NCI-H748 (cell line): Measurements from ENCODE around the gene GDF2.

ENCODE experiments used
- DNase-seq: peaks from one replicate; lab custom pipeline; 2025; ENCODE audit not compliant: unreplicated experiment; lab: John Stamatoyannopoulos, UW

GDF2 gene

GRCh38 chr10:47322300-47323061, at the start of gene GDF2:
TSS of gene GDF2 (plus strand) at chr10:47322454. CDS start at chr10:47322669, 215 bp downstream.
- DNase-seq, result no peak

DNA sequence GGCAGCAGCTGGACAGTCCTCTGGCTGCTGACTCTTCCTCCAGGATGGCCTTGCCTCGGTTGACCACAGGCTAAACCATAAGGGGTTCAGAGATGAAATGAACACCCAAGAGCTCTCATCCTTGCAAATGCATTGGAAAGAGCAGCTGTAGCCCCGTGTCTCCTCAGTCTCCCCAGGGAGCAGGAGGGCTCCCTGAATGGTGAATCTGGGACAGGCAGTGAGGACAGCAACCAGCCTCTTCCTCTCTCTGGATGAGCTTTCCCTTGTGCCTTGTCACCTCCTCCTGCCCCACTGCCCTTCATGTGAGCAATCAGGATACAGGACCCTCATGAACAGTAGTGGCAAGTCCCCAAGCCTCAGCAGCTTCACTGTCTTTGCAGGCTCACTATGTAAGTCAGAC, 46.2 kb upstream of the GDF2 start:
- no peak for DNase-seq

DNA sequence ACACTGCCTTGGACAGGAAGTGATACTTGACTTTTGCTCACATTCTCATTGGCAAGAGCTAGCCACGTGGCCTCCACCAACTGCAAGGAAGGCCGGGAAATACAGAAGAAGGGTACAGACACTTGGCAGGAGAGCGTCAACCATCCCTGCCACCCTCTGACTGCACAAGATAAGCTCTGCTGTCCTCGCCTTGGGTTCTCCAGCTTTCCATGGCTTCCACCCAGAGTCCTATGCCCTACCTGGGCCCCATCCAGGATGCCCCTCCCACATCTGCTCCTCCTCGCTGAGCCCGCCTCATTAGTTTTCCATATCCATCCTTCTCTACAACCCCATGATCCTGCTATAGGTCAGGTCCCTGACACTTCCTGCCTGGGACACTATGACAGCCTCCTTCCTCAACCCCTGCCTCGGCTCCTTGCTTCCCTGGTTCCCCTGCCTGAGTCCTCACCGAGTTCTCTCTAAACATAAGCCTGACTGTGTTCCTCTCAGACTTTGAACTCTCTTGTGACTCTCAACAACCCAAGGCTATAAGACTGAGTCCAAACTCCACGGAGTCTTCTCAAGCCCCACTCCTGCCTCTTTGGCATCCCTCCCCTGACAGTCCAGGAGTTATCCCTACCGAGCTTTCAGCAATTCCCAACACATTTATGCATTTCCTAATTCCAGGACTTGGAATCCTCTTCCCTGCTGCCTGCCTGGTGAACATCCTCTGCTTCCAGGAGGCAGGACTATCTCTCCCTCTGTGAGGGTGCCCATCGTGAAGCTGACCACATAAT, 45.5 kb upstream of the GDF2 start:
- DNase-seq, result no peak

- DNase-seq, result no peak
Measured at GRCh38 chr10:47277352-47278151, 44.7 kb upstream of the GDF2 start.

- no peak for DNase-seq
Measured at GRCh38 chr10:47278152-47278473, 44.1 kb upstream of the GDF2 start.

- no peak for DNase-seq
Measured at GRCh38 chr10:47278720-47279119, 43.5 kb upstream of the GDF2 start.

DNA sequence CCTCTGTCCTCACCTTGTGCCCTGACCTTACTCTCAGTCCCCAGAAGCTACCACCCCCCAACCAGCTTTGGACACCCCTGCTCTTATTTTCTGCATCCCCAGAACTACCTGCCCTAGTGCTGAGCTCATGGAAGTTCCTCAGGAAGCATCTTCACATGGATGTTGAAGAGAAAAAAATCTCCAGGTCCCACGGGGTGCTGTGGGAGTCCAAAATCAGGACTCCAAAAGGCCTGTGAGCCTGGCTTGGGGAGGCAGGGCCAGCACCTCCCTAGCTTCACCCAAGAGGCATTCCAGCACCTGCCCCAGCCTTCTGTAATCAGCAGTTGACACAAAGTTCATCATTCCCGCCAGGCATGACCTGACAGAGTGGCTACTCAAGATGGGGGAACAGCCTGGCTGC, 43.0 kb upstream of the GDF2 start:
- no peak for DNase-seq

DNA sequence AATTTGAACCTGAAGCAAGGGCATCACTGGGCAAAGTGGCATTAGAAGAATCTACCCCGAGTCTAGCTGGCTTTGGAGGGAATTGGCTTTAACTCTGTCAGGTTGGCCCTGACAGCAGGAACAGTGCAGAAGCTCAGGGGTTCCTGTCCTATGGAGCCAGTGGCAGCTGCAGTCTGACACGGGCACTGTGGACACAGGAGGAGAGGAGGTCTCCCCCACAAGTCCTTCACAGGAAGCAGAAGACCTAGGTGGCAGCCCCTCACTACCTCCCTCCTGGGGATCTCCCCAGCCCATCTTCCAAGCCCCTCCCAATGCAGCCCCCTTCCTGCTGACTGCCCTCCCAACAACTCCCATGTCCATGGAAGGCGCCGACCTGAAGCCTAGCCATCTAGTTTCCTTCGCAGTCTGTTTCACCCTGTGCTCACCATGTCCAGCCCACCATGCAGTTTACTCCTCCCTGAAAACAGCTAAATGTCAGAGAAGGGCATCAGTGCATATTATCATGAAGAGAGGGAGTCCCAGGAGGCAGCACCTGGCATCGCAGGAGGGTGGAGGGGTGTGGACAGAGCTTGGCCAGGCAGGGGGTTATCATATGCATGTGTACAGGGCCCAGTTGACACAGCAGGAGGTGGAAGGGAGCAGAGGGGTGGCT, 40.1 kb upstream of the GDF2 start:
- no peak for DNase-seq

DNA sequence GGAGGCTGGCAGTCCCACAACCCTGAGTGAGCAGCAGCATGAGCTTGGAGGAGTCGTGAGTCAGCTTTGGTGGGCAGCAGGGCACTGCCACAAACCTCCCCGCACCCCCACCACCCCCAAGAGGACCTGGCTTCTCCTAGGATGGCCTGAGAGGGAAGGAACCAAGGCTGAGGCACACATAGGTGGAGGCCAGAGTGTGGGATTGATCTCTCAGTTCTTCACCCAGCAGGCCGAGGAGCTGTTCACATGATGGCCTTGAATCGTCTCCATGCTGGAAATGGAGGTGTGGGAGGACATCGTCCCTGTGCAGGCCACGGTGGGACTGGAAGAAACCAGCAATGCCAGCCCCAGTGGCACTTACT, 39.6 kb upstream of the GDF2 start:
- DNase-seq, result no peak

DNA sequence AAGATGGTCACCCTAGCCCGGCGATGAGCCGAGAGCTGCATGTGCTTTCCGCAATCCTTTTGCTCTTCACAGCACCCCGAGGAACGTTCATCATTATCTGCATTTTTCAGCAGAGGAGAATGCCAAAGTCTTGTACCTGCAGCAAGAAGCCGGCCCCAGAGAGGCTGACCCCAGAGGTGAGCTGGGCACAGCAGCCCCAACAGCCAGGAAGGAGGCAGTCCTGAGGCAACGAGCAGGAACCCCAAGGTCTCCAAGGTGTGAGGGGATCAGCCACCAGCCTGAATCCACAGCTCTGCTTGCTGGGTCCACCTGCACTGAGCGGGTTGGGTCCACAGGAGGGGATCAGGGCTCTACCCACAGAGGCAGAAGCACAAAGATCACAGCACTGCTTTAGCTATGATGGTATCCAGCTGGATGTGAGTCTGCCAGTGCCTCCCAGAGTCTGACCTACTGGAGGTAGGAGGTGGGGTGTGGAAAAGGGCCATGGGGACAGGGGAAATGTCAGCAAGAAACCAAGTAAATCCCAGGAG, 39.1 kb upstream of the GDF2 start:
- DNase-seq, result no peak

GRCh38 chr10:47283848-47284247, 38.4 kb upstream of the GDF2 start:
- no peak for DNase-seq

- no peak for DNase-seq
Measured at GRCh38 chr10:47285381-47286115, 36.7 kb upstream of the GDF2 start.

DNA sequence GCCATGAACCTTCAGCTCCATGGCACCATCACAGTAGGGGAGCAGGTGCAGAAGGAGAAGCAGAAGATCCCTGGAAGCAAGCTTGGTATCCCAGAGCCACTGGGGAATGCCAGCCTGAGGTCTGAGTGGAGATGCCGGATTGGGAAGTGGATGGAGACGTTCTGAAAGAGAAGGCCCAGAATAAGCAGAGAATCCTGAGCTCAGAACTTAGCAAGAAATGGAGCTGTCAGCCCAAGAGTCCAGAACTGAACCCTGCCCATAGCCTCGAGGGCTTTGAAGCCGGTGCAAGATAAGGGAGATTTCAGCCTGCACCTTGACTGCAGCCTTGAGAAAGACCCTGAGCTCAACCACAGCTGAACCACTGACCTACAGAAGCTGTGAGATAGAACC, 36.1 kb upstream of the GDF2 start:
- DNase-seq, result no peak

DNA sequence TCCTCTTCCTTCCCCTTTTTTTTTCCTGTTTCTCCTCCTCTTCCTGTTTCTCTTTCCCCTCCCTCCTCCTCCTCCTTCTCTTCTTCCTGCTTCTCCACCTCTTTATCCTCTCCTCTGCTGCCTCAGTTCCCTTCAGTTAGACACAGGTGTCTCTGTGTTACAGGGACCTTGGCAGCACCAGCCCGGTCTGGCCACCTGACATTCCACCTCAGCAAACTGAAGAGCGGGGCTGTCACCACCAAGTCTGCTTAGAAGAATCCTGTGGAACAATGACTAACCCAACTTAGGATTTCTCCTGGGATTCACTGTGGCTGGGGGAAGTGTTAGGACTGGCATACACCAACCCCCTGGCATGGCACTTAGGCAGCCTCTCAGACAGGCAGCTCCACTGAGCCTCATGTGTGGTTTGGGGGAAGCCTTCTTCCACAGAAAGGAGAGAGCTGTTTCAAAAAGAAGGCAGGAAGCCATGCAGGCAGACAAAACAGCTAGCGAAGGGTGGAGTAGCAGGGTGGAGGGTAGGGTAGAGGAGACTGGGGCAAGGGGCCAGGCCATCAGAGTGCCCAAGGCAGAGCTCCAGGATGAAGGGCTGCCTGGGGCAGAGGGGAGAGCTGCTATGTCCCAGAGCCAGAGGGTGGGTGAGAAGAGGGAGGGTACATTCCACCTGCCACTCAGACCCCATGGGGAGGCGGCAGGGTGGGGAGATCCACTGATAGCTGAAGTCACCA, 35.5 kb upstream of the GDF2 start:
- no peak for DNase-seq

DNA sequence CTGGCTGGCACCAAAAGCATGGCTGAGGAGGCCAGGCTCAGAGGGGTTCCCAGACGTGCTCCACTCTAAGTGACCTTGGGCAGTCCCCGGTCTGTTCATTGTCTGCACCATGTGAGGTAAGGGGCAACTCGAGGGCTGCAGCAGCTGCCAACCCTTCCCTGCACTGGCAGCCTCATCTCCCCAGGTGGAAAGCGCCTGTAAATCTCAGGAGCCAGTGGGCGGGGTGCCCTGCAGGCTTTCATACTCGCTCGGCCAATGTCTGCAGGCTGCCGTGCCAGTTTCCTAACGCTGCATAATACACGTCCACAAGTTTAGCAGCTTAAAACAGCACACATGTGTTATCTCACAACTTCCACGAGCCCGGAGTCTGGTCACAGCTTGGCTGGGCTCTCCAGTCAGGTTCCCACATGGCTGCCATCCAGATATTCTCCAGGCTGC, 34.9 kb upstream of the GDF2 start:
- no peak for DNase-seq

GRCh38 chr10:47287805-47288204, 34.4 kb upstream of the GDF2 start:
- no peak for DNase-seq

- no peak for DNase-seq
Measured at GRCh38 chr10:47288236-47288635, 34.0 kb upstream of the GDF2 start.

- no peak for DNase-seq
Measured at GRCh38 chr10:47288916-47289495, 33.2 kb upstream of the GDF2 start.

GRCh38 chr10:47289921-47290320, 32.3 kb upstream of the GDF2 start:
- no peak for DNase-seq
